COLO829 (cell line): ENCODE results near the gene BSN.
A peak's percentile ranks its signal among the peaks of the same experiment; 100 is the strongest.
"Not testable (repeated sequence)": the region's sequence is repeated elsewhere in the genome, so short reads cannot be mapped to it uniquely, and the experiment has no call there.

Experiments used
- DNase-seq: peaks from one replicate; pipeline ENCODE4 v3.0.0; 2012; ENCODE audit warnings: low spot score

BSN gene

DNA sequence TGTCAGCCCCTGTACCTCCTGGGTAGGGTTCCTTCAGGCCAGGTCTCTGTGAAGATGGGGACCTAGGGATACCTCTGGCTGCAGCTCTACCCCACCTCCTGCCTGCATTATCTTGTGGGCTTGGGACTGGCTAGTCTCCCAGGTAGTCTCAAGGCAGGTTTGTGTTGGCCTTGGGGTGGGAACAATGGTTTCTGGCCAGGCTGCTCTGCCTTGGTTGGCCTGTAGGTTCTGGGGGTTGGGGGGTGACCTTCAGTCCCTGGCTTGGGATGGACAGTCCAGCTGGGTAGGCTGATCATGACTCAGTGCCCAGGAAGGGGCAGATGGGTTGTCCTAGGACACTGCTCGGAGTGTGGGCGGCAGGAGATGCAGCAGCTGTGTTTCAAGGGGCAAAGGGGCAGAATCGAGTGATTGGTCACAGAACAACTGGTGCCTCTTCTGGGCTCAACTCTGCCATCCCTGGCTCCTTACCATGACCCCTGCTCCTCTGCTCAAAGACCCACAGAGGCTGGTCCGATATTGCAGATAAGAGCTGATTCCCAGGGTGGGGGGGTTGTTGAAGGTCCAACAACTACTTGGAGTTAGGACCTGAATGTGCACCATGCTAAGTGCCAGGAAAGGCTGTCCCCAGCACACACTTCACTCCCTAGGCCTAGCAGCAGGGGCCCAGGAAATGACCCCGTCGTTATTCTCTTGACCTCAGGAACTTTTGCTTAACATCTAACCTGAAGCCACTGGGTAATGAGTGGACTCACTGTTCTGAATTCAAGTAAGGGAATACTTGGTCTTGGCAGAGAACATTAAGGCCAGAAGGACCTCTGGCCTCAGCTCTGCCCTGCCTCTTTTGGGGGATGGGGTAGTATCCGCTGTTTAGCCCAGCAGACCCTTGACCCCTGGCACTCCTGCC is 18.1 kb upstream of the BSN start:
- DNase-seq = no peak

- DNase-seq = no peak
Measured at GRCh38 chr3:49536875-49537533, 17.3 kb upstream of the BSN start.

GRCh38 chr3:49539659-49540560 is 14.4 kb upstream of the BSN start:
- DNase-seq = peak; percentile 86

DNA sequence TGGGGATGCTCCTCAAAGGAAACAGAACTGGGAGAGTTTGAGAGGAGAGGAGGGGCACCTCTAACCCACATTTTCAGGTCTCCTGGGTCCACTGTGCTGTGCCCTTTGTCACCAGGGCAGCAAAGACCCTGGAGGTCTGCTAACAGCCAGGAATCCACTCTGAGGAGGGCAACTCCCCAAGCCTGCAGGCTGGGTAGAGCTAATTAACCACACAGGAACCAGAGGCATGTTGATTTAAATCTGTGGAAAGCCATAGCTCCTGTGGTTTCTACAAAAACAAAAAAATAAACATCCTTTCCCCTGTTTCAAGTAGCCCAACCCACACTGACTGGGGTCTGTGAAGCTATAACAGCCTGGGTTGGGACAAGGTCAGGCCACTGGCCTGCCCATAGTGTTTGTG is 2.2 kb upstream of the BSN start:
- DNase-seq = no peak

DNA sequence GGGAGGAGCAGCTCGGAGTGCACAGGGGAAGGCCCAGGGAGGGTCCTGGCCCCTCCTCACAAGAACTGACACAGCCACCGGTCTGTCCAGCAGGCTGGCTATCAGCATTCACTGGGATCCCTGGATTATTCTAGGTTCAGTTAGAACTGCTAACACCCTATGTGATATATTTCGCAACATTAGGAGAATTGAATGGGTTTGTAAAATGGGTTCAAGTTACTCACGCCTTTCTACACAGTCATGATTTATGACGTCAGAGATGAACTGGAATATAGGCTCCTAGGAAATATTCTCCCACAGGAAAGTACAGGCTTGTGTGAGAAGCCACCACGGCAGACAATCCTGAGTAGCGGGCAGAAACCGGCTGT is 969 bp upstream of the BSN start:
- DNase-seq = no peak

DNA sequence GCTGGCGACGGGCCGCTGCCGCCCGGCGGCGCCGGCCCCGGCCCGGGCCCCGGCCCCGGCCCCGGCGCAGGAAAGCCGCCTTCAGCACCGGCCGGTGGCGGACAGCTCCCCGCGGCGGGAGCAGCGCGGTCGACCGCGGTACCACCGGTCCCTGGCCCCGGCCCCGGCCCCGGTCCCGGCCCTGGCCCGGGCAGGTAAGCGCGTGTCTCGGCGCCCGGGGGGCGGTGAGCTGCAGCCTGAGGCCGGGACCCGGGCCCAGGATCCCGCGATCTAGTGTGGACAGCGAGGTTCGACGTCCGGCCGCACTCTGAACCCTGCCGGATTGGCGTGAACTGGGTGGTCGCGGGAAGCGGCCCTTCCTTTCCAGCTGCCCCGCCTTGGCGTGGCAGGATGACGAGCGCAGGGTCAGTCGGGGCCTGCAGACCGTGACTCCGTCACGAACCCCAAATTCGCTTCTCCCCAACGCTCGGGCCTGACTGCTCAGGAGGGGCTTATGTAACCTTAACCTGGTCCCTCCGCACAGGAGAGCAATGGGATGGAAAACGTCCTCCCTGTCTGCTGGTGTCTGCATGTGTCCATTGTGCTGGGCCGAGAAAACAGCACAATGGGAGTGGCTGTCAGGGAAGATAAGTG is 472 bp downstream of the BSN start:
- DNase-seq = peak; percentile 29

- no peak for DNase-seq
Measured at GRCh38 chr3:49556500-49557275, 2.4 kb downstream of the BSN start.

DNA sequence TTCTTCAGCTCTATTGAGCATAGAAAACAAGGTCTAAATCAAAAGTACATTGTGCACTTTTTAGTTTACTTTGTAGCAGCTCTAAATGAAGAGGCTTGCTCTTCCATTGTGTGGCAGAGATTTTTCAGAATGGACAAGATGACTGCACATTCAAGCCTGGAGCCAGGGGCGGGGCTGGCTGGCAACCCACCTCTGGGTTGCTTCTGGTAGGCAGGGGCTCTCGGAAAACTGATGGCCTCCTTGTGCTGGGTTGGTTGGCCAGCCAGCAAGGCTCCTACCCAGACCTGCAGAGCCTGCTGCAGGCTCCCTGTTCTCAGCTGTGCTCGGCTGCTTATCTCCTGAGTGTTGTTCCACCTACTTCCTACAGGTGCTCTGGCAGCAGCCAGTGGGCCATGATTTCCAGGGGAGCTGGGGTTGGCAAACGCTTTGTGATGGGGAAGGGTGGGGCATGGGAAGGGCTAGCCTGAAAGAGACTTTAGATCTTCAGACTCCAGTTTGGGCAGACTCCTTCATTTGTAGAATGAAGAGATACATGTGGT is 8.8 kb downstream of the BSN start:
- DNase-seq = no peak

- no peak for DNase-seq
Measured at GRCh38 chr3:49563766-49564165, 9.5 kb downstream of the BSN start.

DNA sequence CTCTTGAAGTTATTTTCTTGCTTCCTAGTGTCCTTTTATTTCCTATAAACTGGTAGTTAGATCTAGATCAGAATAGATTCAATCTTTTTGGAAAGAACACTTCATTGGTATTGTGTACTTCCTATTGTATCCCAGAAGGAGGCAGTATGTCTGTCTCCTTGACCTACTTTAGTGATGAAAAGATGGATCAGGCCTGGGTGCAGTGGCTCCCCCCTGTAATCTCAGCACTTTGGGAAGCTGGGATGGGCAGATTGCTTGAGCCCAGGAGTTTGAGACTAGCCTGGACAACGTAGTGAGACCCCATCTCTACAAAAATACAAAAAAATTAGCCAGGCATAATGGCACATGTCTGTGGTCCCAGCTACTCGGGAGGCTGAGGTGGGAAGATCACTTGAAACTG is 12.0 kb downstream of the BSN start:
- DNase-seq = no peak

DNA sequence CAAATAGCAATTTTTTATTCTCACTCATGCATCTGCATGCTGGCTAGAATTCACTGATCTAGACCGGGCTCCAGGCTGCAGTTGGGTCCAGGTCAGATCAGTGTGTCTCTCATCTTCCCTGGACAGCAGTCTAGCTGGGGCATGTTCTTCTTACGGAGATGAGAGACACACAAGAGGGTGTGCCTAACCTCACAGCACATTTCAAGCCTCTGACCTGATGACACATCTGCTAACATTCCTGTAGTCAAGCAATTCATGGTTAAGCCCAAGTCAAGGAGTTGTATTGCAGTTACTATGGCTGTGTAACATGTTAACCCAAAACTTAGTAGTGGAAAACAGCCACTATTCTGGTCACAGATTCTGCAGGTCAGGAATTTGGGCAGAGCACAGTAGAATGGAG is 13.1 kb downstream of the BSN start:
- no peak for DNase-seq

DNA sequence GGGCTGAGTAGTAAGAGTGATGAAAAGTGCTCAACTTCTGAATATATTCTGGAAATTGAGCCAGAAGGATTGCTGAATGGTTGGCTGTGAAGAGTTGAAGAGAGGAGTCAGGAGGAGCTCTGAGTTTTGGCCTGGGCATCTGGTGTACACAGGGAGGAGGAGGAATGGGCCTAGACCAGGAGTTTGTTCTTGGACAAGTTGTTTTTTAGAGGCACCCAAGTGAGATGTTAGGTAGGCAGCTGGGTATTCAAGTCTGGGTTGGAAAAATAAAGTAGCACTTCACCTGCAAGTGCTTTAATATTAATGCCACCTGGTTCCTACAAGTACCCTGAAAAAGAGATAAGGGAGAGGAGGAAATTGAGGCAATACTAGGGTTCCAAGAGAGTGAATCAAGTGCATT is 14.7 kb downstream of the BSN start:
- no peak for DNase-seq

DNA sequence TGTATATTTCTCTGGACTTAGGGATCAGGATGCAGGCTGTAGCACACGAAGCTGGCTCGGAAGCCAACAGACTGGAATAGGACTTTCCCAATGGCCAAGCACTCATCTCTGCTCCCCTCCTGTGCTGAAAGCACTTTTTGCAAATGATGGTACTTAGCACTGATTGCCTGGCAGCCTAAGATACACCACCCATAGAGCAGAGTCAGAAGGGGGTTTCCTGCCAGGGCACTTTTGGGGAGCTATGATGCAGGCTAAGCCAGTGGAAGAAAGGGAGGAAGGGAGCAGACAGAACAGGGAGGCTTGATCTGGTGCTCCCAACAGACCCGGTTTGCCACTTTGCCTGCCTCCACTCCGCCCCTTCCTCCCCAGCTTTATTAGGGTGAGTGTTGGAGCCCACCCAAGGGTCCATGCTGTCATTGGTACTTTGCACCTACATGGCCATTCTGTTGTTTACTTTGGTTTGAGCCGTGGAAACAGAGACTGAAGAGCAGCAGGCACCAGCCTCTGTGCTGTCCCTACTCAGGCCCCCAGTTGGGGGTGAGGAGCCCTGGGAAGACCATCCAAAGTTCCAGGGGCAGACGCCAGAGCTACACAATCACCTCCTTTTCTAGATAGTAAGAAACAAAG is 15.9 kb downstream of the BSN start:
- DNase-seq = no peak

DNA sequence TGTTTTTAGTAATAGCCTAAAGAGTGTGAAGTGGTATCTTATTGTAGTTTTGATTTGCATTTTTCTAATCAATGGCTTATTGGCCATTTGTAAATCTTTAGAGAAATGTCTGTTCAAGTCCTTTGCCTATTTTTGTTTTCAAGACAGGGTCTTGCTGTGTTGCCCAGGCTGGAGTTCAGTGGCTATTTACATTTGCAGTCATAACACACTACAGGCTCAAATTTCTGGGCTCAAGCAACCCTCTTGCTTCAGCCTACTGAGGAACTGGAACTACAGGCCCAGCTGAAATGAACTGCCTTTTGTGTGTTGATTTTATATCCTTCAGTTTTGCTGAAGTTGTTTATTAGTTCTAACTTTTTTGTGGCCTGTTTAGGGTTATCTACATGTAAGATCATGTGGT is 27.9 kb downstream of the BSN start:
- no peak for DNase-seq

DNA sequence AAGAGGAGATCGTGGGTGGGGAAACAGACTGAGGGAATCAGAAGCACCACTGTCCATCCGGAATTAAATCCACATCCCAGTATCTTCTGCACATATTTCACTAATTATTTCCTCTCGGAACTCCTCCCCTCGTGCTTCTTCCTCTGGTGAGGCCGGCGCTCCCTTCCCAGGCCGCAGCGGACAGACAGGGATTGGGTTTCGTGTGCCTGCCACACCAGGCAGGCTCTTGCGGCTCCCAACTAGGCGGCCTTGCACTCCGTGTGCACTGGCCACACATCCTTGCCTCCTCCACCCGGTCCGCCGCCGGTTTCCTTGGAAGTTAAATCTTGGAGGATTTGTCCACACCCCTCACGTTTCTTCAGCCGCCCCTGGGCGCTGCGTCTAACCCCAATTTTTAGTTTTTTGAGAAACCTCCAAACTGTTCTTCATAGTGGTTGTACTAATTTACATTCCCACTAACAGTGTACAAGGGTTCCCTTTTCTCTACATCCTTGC is 31.0 kb downstream of the BSN start:
- DNase-seq = not testable (repeated sequence)

DNA sequence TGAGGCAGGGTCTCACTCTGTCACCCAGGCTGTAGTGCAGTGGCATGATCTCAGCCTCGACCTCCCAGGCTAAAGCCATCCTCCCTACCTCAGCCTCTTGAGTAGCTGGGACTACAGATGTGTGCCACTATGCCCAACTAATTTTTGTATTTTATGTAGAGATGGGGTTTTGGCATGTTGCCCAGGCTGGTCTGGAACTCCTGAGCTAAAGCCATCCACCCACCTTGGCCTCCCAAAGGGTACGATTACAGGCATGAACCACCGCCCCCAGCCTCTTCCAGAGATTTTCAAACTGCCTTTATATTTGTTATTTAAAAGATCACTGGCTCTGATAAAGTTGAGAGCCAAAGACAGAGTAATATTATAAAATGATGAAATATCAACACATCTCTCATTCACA is 37.3 kb downstream of the BSN start:
- DNase-seq = no peak

- no peak for DNase-seq
Measured at GRCh38 chr3:49593041-49593440, 38.8 kb downstream of the BSN start.

GRCh38 chr3:49600781-49601180 is 46.5 kb downstream of the BSN start:
- no peak for DNase-seq

- no peak for DNase-seq
Measured at GRCh38 chr3:49601358-49602048, 47.2 kb downstream of the BSN start.

- DNase-seq = no peak
Measured at GRCh38 chr3:49602049-49602554, 47.8 kb downstream of the BSN start.
